ENCODE data around the gene TAF4.

- TF ChIP-seq CTCF (IDR thresholded peaks at IDR 0.05) (no peak), EP300 (IDR thresholded peaks at IDR 0.05) (no peak)
Observed at GRCh38 chr20:62039738-62040137, 25.9 kb downstream of the TAF4 start.

Measured in sigmoid colon (tissue), 4 donors.